Activated T-helper 1 cell treated with Interleukin-2 at 50 U/mL for 16 hours (primary cell): Measurements from ENCODE around the gene SOX1.

ENCODE experiments used
- DNase-seq: peaks from one replicate; pipeline ENCODE4 v3.0.0-alpha.2; 2020; ENCODE audit warnings: low read depth

The SOX1 gene

GRCh38 chr13:112106478-112107141 lies 39.7 kb downstream of the SOX1 start:
- DNase-seq: no peak

- DNase-seq: no peak
Measured at GRCh38 chr13:112107289-112107688, 40.3 kb downstream of the SOX1 start.

- DNase-seq: no peak
Measured at GRCh38 chr13:112110479-112110878, 43.5 kb downstream of the SOX1 start.

GRCh38 chr13:112111239-112111857 lies 44.4 kb downstream of the SOX1 start:
- no peak for DNase-seq

DNA sequence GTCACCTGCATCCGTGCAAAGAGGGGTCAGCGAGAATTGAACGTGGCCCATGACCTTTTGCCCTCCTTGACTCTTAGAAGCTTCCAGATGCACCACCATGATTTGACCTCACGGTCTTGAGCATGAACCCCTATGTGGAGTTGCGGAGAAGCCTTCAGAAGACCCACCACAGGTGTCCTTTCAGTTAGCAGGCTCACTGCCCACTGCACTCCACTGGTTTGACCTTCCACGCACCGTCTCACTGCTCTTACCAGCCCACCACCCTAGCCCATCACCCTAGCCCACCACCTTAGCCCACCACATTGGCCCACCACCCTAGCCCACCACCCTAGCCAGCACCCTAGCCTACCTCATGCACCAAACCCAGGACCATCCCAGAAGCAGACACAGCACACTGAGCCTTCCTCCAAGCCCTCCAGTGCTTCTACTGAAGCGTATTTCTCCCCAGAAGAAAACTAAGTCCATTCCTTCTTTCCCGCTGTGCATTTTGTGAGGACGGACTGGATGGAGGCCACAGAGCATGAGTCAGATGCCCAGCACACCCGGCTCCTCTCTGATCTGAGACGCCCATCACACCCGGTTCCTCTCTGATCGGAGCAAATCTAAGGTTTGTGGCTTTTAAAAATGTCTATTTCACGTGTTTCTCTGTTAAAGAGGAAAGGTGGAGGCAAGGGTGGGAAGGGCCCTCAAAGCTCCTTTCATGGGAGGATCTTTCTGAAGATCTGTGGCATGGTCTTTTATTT lies 45.8 kb downstream of the SOX1 start:
- no peak for DNase-seq

GRCh38 chr13:112113348-112113747 lies 46.4 kb downstream of the SOX1 start:
- no peak for DNase-seq

- DNase-seq: no peak
Measured at GRCh38 chr13:112113851-112114250, 46.9 kb downstream of the SOX1 start.

- DNase-seq: no peak
Measured at GRCh38 chr13:112114391-112114790, 47.4 kb downstream of the SOX1 start.

DNA sequence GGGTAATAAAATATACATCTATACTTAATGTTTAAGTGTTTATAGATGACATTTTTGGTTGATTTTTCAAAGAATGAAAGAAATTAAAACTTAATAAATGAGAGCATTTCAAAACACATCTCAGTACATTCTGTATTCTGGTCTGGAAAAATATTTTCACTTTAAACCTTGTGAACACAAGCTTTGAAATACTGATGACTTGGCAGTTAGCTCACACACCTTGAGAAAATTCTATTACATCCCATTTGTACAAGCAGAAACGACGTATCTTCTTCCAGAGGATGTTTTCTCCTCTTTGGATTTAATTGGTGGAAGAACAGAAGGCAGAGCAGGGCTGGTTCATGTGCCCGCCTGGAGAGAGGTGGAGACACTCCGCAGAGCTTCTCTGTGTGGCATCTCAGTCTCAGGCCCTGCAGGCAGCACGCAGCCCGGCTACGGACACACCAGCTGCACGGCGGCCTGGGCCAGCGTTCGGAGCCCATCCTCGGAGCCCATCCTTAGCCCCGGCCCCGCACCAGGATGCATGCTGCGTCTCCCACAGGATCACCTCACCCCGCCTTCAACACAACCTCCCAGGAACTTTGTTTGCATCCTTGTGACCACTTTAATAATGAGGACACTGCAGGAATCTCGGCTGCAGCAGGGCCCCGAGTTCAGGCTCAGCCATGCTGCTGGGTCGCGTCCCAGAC lies 48.6 kb downstream of the SOX1 start:
- no peak for DNase-seq

DNA sequence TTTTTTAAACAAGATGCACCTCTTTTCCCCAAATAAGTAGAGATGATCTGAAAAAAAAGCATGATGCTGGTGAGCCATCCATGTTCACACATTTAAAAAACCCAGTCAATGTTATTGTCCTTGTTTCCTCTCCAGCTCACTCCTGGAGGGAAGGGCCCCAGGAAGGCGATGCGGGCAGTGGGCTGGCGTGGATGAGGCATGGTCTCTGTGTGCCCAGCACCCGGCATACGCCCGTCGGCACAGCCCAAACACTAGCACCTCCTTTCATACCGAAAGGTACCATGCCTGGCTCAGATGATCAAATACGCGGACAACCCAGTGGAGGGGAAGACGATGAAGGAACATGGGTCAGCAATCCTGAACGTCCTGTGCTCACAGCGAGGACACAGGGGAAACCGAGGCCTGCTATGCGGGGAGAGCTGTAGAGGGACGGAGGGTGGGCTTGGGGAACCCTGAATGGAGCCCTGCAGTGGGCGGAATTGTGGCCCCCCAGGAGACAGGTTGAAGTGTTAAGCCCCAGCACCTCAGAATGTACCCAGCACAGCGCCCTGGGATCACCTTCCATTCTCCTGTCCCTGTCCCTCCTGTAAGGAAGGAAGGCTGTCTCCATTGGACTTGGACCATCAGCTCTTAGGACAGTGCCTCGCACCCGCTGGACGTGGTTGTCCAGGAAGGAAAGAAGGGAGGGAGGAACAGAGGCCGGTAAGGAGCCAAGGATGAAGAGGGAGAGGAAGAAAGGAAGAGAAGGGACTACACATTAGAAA lies 49.4 kb downstream of the SOX1 start:
- DNase-seq: no peak

DNA sequence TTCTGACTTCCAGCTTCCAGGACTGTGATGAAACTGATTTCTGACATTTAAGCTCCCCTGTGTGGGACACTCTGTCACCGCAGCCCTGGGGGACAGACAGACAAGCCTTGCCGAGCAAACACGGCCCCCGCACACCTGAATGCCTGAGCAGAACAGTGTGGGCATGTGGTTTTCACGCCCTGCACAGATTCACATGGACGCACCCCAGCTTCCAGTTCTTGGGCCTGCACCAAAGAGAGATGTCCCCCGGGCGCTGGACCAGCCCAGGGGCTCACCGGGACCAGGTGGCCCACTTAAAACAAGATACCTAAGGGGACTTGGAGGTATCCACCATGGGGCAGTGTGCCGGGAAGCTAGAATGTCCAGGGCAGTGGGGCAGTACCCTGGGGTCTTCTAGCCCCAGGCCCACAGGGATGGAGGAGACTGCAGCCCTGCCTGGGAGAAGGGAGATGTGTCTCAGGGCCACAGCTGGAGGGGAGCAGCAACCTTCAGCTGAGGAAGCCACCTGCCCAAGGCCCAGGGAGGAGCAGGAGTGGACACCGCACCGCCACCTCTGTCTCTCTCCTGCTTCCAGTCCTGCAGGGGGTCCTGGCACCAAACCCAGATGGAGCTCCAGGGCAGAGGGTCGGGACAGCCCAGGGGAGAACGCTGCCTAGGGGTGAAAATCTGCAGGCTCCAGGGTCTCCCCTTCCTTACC lies 50.5 kb downstream of the SOX1 start:
- no peak for DNase-seq

DNA sequence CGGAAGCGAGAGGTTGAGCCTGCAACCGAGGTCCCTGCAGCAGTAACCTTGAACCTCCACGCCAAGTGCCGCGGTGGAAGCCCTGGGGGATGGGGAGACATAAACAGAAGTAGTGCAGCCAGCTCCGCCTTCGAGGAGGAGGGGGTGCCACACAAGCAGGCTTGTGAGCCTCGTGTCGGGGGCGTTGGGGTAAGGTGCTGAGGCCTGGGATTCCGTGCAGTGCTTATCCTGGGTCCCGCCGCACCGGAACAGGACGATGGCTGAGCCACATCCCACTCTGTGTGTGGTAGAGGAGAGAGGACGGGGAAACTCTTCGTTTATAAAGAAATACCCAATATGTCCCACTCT lies 51.0 kb downstream of the SOX1 start:
- DNase-seq: no peak

DNA sequence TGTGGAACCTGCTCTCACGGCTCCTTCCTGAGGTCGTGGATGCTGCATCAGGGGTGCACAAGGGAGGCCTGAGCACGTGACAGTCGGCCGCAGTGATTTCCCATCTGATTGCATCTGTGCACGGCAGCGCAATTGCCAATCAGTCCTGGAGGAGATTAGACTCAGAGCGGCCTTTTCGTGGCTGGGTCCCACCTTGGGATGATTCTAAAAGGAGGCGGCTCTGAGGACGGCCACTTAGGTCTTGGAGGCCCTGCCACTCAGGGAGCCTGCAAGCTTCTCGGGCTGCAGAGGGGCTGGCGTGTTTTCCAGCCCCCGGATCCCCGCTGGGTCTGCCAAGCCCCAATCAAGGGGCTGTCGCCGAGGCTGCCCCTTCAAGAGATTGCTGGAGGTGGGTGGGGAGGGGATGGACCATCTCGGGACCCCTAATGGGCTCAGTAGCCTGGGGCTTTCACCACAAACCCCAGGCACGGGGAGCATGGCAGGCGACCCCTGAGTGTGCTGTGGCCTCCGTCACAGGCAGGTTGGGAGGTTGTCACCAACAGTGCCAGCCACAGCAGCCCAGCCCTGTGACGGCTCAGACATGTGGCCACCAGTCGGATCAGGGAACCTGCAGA lies 51.6 kb downstream of the SOX1 start:
- DNase-seq: no peak

- DNase-seq: no peak
Measured at GRCh38 chr13:112119192-112120030, 52.5 kb downstream of the SOX1 start.

DNA sequence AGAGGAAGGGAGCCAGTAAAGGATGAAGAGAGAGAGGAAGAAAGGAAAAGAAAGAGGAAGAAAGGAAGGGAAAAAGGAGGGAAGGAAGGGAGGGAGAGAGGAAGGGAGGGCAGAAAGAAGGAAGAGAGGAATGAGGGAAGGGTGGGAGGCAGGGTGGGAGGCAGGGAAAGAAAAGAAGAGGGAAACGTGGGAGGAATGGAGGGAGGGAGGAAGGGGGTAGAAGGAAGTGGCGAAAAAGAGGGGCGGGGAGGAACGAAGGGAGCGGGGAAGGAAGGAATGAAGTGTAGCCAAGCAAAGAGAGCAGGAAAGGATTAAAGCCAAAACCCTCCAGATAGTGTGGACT lies 53.1 kb downstream of the SOX1 start:
- no peak for DNase-seq
